ENCODE results near the gene FXYD6. TPM values are rescaled to one million over a fixed set of nuclear protein-coding genes. Genes with fewer than 3 reads are reported as not detected.

Gene FXYD6
- total and polyA plus RNA-seq, 12 donors = 22.0 to 65.2 (median 36.1) TPM

DNA sequence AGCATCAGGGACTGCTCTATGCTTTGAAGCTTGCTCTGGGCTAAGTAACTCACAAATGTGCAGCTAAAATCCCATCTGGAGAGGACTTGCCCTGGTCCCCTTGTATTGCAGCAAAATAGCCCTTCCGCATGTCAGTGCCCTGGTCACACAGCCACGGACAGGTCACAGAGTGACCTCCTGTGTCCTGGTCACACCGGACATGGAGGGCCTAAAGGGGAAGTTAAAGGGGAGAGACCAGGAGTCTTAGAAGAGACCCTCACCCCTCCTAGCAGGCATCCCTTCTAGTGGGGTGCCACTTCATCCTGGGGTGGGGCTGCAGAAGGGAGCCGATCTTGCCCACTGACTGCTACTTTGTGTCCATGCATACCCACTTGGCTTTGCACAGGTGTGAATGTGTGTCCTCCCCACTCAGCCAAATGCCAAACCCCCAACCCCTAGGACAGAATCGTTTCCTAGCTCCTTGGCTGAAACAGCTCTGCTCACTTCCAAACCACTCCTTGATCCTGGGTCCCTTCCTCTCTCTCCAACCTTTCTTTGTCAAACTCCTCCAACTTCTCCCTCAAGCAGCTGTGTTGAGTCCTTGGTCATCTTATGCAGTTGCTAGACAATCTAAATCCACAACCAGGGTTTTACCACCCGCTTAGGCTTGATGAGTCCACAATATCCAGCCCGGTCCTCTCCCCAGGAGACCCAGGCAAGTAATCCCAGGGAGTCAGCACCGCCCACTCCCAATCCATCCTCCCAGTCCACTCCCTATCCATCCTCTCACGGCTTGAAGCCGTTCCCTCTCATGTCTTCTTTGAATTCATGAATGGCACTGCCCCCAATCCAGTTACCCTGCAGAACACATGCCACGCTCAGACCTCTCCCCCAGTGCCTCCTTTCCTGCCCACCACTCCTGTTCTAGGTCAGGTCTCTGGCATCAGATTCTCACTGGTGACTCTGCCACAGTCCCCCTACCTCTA lies 3.3 kb upstream of the FXYD6 start:
- intact Hi-C loops (cut with DNase I) = no loop called here
- WGBS, 2 donors = 85 to 90% methylated on average over 11 of the region's 11 CpGs
- TF ChIP-seq, protein P1, sequence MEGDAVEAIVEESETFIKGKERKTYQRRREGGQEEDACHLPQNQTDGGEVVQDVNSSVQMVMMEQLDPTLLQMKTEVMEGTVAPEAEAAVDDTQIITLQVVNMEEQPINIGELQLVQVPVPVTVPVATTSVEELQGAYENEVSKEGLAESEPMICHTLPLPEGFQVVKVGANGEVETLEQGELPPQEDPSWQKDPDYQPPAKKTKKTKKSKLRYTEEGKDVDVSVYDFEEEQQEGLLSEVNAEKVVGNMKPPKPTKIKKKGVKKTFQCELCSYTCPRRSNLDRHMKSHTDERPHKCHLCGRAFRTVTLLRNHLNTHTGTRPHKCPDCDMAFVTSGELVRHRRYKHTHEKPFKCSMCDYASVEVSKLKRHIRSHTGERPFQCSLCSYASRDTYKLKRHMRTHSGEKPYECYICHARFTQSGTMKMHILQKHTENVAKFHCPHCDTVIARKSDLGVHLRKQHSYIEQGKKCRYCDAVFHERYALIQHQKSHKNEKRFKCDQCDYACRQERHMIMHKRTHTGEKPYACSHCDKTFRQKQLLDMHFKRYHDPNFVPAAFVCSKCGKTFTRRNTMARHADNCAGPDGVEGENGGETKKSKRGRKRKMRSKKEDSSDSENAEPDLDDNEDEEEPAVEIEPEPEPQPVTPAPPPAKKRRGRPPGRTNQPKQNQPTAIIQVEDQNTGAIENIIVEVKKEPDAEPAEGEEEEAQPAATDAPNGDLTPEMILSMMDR (IDR thresholded peaks at IDR 0.05) = no peak
- Histone ChIP-seq H3K9me3 (no peaks in the 10 kb centered on the region), H3K27me3 (peaks cover 0 to 49% (median 12%) of the 10 kb centered on the region in 7 donors), H3K27ac (no peak overlapping the region), H3K4me1 (peaks cover 0 to 44% (median 30%) of the 10 kb centered on the region in 9 donors), H3K36me3 (no peaks in the 10 kb centered on the region), H3K4me3 (no peak overlapping the region)
- DNase-seq = no peak
- ATAC-seq = no peak

DNA sequence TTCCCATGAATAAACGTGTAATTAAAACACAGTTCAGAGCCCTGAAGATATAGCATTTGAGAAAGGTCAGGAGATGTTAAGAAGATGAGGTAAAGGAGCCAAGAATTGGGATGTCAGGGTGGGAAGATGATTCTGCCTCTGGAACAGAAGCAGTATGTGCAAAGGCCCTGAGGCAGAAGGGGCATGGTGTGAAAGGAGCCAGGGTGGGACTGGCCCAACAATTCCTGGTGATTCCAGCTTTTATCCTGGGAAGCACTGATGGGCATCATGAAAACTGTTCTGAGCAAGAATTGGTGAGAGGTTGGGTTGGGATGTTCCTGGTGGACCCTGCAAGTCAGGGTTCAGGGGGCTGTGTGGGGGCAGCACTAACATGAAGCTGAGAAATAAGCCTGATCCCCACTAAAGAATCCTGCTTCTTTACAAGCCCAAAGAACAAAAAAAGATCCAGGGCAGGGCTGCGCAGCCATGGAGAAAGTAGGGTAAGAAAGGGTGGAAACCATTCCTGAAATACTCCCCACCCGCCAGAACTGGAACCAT lies 2.5 kb upstream of the FXYD6 start:
- H3K27me3 ChIP-seq = peaks cover 0 to 57% (median 12%) of the 10 kb centered on the region in 7 donors
- intact Hi-C loops (cut with DNase I) = no loop called here
- no peaks in the 10 kb centered on the region for H3K9me3 ChIP-seq
- no peak for ATAC-seq
- 90 to 91% methylated on average over 3 of the region's 3 CpGs for WGBS, 2 donors
- no peak overlapping the region for H3K4me3 ChIP-seq
- no peaks in the 10 kb centered on the region for H3K36me3 ChIP-seq
- DNase-seq = no peak
- H3K4me1 ChIP-seq = peaks cover 0 to 47% (median 34%) of the 10 kb centered on the region in 9 donors
- TF ChIP-seq, protein P1 (IDR thresholded peaks at IDR 0.05) = no peak
- no peak overlapping the region for H3K27ac ChIP-seq

DNA sequence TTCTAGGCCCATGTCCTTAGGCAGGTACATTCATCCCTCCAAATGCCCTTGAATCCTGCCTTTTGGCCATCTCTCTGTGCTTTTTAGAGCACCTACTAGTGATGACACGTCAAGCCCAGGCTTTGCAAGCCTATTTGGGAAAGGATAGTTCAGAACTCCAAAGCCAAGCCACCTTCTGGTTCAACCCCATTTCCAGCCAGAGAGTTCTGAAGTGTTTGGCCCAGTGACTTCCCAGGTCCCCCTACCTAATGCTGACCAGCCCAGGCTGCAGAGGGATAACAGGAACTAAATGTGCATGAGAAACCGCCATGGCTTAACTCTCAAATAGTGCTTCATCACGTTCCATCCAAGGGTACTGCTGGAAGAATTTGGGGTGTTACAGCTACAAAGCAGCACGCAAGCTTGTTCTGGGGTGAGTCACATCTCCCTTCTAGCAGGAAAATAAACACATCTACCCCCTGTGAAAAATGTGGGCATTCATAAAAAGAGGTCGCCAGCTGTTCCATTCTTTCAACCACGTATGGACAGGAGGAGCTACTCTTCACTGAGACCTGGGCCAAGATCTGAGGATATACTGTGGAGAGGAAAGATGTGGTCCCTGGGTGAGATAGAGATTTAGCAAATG lies 2.0 kb upstream of the FXYD6 start:
- Histone ChIP-seq H3K9me3 (no peaks in the 10 kb centered on the region), H3K27ac (peak overlapping the region in 6 of 10 donors; percentile 0 to 96 (median 90)), H3K36me3 (no peaks in the 10 kb centered on the region), H3K4me1 (peaks cover 0 to 53% (median 39%) of the 10 kb centered on the region in 9 donors), H3K4me3 (no peak overlapping the region), H3K27me3 (peaks cover 0 to 63% (median 12%) of the 10 kb centered on the region in 7 donors)
- TF ChIP-seq, protein P1 (IDR thresholded peaks at IDR 0.05) = no peak
- DNase-seq (no peak), ATAC-seq (no peak)
- 89% methylated on average over 6 of the region's 6 CpGs for WGBS, 2 donors
- intact Hi-C loops (cut with DNase I) = no loop called here

DNA sequence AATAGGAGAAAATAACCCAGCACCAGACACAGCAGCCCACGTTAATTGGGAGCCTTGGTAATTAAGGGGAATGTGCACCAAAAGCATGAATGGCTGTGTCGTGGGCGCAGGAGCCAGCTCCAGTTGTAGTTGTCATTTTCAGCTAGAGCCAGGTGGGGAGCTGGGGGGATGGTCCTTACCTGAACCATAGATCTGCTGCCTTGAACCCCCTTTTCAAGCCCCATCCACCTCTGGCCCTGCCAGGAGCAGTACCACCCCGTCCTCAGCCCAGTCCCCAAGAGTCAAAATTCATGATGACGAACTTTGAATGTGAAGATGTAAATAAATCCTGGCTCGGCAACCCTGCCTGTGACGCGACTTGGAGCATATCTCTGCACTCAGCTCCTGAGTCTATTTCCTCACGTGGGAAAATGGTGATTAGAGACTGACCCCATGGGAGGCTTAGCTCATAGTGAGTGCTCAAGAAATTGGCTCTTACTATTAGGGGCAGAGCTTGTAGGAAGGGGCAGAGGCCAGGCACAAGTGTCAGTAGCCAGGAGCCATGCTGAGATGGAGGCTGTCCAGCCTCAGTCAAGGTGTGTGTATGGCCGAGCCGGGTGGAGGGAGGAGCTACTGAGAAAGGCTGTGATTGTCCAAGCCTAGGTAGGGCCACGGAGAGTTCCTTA lies 794 bp upstream of the FXYD6 start:
- Histone ChIP-seq H3K36me3 (no peaks in the 10 kb centered on the region), H3K27me3 (peaks cover 0 to 70% (median 12%) of the 10 kb centered on the region in 7 donors), H3K4me3 (peak overlapping the region; percentile 47 to 88 (median 73)), H3K9me3 (no peaks in the 10 kb centered on the region), H3K4me1 (peaks cover 6 to 56% (median 50%) of the 10 kb centered on the region in 9 donors), H3K27ac (peak overlapping the region; percentile 38 to 96 (median 86))
- intact Hi-C loops (cut with DNase I) = no loop called here
- 19 to 23% methylated on average over 12 of the region's 12 CpGs for WGBS, 2 donors
- peak; percentile 16 to 56 (median 34) for ATAC-seq
- DNase-seq = peak in 1 of 2 donors; percentile 73
- TF ChIP-seq, protein P1 (IDR thresholded peaks at IDR 0.05) = no peak

All from heart right ventricle (tissue), 16 donors.